GM18951 (cell line): ENCODE data around the gene RND3.

Experiments used
- POLR2A ChIP-seq: IDR thresholded peaks from 4 replicates; pipeline ENCODE4 v1.6.1; 2011; ENCODE audit warnings: mild to moderate bottlenecking; ENCODE audit not compliant: insufficient read length, insufficient read depth; ENCODE audit errors: extremely low read depth
- in situ Hi-C: fragments of 300-500 bp; cut with MboI; formaldehyde crosslinking; loops from one replicate; pipeline ENCODE4 v1.12.0; 2022; ENCODE audit warnings: low sequenced_read_pairs, mixed read lengths, inconsistent platforms; ENCODE audit not compliant: unreplicated experiment

RND3 gene

GRCh38 chr2:150465703-150466569 is 21.5 kb downstream of the RND3 start:
- in situ Hi-C loops = no loop called here
- no peak for TF ChIP-seq POLR2A

- in situ Hi-C loops = no loop called here
- no peak for TF ChIP-seq POLR2A
Measured at GRCh38 chr2:150464986-150465385, 22.5 kb downstream of the RND3 start.

DNA sequence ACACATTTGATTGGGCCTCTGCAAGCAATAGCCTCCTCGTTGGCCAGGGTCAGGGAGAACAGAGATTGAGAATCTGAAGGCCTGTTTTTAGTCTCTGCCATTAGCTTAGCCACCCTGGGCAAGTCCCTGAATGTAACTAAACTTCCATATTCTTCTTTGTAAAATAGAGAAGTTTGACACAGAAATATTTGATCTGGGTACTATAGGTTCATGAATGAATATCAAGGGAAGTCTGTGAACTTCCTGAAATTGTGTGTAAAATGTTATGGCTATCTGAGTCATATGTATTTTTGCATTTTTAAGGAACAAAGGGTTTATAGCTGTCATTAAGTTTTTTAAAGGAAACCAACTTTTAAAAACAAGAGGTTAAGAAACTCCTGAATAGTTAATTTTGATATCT is 23.2 kb downstream of the RND3 start:
- in situ Hi-C loops = no loop called here
- TF ChIP-seq POLR2A = no peak

GRCh38 chr2:150462770-150463169 is 24.7 kb downstream of the RND3 start:
- in situ Hi-C loops = no loop called here
- TF ChIP-seq POLR2A = no peak

GRCh38 chr2:150459281-150459680 is 28.2 kb downstream of the RND3 start:
- TF ChIP-seq POLR2A = no peak
- in situ Hi-C loops = no loop called here

DNA sequence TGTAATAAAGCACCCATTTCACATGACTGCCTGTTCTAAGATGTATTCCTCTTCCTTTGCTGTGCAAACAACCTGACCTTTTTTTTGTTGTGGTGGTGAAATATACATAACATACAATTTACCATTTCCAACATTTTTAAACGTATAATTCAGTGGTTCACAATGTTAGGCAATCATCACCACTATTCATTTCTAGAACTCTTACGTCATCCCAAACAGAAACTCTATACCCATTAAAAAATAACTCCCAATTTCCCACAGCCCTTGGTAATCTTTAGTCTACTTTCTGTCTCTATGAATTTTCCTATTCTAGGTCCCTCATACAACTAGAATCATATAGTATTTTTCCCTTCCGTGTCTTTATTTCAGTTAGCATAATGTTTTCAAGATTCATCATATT is 36.7 kb downstream of the RND3 start:
- no peak for TF ChIP-seq POLR2A
- in situ Hi-C loops = no loop called here

GRCh38 chr2:150449856-150450255 is 37.6 kb downstream of the RND3 start:
- no peak for TF ChIP-seq POLR2A
- in situ Hi-C loops = no loop called here

DNA sequence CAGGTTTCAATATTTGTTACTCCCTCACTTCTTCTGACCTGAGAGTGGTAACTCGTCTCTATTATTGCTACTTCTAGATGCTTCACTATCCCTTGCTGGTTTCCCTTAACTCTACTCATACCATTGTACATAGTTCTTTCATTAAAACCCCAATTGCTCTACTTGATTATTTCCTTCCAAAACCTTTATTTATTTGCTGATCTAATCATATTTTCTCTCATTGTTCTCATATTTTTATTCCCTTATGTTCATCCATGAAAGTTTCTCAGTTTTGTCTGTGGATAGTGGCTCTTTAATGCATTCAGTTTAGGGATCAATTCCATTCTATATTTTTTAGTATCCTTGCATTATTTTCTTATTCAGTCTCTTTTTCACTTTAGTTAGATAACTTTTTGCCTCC is 42.1 kb downstream of the RND3 start:
- in situ Hi-C loops = no loop called here
- TF ChIP-seq POLR2A = no peak

DNA sequence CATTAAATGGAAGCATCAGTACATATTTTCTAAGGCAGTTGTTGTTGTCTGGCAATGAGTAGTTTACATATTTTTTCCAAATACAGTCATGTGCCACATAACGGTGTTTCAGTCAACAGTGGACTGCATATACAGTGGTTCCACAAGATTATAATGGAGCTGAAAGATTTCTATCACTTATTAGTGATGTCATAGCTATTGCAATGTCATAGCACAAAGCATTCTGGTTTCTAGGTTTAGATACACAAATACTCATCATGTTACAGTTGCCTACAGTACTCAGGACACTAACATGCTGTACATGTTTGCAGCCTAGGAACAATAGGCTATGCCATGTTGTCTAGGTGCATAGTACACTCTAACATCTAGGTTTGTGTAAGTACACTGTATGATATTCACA is 45.0 kb downstream of the RND3 start:
- in situ Hi-C loops = no loop called here
- no peak for TF ChIP-seq POLR2A

DNA sequence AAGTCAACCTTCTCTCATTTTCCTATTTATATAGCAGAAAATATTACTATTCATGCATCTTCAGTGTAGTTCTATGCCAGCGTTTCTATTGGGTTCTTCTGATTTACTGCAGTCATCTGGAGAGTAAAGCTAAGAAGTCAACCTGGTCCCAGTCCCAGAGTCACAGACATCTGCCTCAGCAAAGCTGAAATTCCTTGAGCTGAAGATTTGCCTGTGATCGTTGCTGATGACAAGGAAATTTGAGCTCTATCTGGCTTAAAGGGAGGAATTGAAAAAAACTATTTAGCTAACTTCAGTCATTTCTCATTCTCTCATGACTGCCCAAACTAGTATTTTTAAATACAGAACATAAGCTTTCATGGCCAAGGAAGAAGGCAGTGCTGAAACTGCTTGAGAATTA is 45.7 kb downstream of the RND3 start:
- in situ Hi-C loops = no loop called here
- no peak for TF ChIP-seq POLR2A

GRCh38 chr2:150441226-150441625 is 46.2 kb downstream of the RND3 start:
- TF ChIP-seq POLR2A = no peak
- in situ Hi-C loops = no loop called here

DNA sequence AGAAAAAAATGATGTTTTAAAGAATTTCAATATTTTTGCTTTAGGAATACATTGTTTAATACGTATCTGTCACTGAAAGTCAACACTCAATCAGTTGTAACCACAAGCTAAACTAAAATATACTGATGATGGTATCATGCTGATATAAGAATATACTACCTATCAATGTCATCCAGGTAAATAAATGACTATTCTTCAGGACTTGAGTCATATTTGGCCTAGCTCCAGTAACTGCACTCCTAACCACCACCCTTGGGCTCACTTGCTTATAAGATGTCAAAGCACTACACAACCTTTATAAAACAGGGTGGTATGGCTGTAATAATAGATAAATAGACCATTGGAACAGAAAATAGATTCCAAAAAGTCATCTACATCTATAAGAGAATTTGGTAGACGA is 48.8 kb downstream of the RND3 start:
- in situ Hi-C loops = no loop called here
- no peak for TF ChIP-seq POLR2A

- in situ Hi-C loops = no loop called here
- no peak for TF ChIP-seq POLR2A
Measured at GRCh38 chr2:150438041-150438440, 49.4 kb downstream of the RND3 start.

DNA sequence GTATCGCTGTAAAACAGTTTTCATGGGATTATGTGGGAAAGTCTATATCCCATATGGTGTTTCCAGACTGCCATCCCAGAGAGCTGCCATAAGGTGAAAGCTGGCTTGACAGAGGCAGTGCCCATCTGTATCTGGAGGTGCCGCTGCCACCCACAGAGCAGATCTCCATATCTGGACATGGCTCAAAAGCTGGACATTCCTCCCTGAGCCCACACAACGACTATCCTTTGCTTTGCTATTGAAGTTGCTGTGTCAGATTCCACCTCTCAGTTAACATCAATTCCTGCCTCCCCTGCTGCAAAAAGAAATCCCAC is 55.2 kb downstream of the RND3 start:
- in situ Hi-C loops = no loop called here
- no peak for TF ChIP-seq POLR2A
